GM12865 (cell line): ENCODE results near the gene ITPRIP.
A peak's percentile ranks its signal among the peaks of the same experiment; 100 is the strongest.

Experiments used
- DNase-seq: peaks from one replicate; pipeline ENCODE4 v3.0.0; 2010; ENCODE audit warnings: low read depth
- H3K4me3 ChIP-seq: 2 replicates; pipeline ENCODE4 v1.5.1; 2011; ENCODE audit warnings: mild to moderate bottlenecking, low read depth, low read length, control low read depth
- TF ChIP-seq, protein P1 (sequence below): IDR thresholded peaks from 2 replicates; pipeline ENCODE4 v1.5.1; 2011; ENCODE audit warnings: low read length, control low read depth, low read depth, inconsistent platforms; ENCODE audit not compliant: insufficient read depth; ENCODE audit errors: missing control alignments

Gene ITPRIP

GRCh38 chr10:104337985-104338735, at the start of gene ITPRIP:
Gene ITPRIP, minus strand, starts transcription at chr10:104338465. Its CDS starts 22,414 bp downstream, at chr10:104316051.
- peak within 1 kb of the TSS; percentile 92 for H3K4me3 ChIP-seq
- TF ChIP-seq, protein P1, sequence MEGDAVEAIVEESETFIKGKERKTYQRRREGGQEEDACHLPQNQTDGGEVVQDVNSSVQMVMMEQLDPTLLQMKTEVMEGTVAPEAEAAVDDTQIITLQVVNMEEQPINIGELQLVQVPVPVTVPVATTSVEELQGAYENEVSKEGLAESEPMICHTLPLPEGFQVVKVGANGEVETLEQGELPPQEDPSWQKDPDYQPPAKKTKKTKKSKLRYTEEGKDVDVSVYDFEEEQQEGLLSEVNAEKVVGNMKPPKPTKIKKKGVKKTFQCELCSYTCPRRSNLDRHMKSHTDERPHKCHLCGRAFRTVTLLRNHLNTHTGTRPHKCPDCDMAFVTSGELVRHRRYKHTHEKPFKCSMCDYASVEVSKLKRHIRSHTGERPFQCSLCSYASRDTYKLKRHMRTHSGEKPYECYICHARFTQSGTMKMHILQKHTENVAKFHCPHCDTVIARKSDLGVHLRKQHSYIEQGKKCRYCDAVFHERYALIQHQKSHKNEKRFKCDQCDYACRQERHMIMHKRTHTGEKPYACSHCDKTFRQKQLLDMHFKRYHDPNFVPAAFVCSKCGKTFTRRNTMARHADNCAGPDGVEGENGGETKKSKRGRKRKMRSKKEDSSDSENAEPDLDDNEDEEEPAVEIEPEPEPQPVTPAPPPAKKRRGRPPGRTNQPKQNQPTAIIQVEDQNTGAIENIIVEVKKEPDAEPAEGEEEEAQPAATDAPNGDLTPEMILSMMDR: peak; percentile 35
- DNase-seq: peak; percentile 80

GRCh38 chr10:104387130-104387888, 49.0 kb upstream of the ITPRIP start:
- H3K4me3 ChIP-seq: no peak overlapping the region
- TF ChIP-seq, protein P1: no peak
- peak; percentile 11 for DNase-seq

GRCh38 chr10:104380336-104380735, 42.1 kb upstream of the ITPRIP start:
- H3K4me3 ChIP-seq: no peak overlapping the region
- DNase-seq: no peak
- TF ChIP-seq, protein P1: no peak

- TF ChIP-seq, protein P1: no peak
- no peak for DNase-seq
- H3K4me3 ChIP-seq: no peak overlapping the region
These were observed 38.6 kb upstream of the ITPRIP start for GRCh38 chr10:104376784-104377300.

- H3K4me3 ChIP-seq: no peak overlapping the region
- TF ChIP-seq, protein P1: no peak
- DNase-seq: no peak
These were observed 36.3 kb upstream of the ITPRIP start for GRCh38 chr10:104374591-104374990.

DNA sequence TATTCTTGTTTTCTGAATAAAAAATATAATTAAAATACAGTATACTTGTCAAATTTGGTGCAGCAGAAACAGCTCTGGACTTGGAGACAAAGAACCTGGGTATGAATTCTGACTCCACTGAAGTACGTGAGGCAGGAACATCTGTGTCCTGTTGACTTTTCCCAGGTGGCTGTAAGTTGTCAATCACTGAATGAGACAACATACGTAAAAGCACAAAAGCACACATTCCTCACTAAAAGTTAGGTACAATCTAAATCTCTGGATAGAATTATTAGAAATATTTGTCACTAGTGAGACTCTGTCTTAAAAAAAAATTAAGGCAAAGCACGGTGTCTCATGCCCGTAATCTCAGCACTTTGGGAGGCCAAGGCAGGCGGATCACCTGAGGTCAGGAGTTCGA, 33.5 kb upstream of the ITPRIP start:
- H3K4me3 ChIP-seq: no peak overlapping the region
- DNase-seq: no peak
- TF ChIP-seq, protein P1: no peak
